ENCODE data around the gene ACP6. TPM values are rescaled to one million over a fixed set of nuclear protein-coding genes. Genes with fewer than 3 reads are reported as not detected.

The ACP6 gene
- total RNA-seq, 1 donor from 2014 or later, result 1.4 TPM

- no peak for DNase-seq (ENCODE audit: low read depth in 2 of 2)
Measured at GRCh38 chr1:147651466-147651865, 18.9 kb downstream of the ACP6 start.

DNA sequence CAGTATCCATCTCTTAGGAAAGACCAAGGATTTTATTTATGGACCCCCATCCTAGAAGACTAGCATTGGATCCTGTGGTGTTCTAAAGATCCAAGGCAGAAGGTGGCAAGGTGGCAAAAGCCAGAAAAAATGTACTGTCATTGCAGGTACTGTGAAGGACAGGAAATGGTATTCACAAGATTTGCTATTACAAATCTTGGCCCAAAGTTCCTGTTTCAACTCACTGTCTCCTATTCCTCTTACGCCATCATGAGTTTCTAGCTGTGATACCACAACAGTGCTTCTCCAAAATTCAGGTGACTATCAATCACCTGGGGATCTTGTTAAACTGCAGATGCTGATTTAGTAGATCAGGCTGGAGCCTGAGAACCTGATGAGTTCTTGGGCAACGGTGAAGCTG, 21.4 kb downstream of the ACP6 start:
- no peak for DNase-seq (ENCODE audit: low read depth in 2 of 2)

GRCh38 chr1:147647796-147648633, 22.3 kb downstream of the ACP6 start:
- no peak for DNase-seq (ENCODE audit: low read depth in 2 of 2)

DNA sequence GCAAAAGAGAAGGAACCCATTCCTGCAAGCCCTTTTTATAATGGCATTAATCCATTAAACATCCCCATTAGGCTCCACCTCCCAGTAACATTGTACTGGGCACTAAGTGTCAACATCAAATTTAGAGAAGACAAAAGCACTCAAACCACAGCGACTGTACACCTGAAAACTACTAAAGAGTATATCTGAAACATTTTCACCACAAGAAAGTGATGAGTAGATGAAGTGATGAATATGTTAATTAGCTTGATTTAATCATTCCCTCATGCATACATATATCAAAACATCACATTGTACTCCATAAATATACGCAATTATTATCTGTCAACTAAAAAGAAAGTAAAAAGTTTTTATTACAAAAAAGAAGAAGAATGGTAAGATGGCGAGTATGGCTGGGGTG, 26.4 kb downstream of the ACP6 start:
- DNase-seq (ENCODE audit: low read depth in 2 of 2), result no peak

DNA sequence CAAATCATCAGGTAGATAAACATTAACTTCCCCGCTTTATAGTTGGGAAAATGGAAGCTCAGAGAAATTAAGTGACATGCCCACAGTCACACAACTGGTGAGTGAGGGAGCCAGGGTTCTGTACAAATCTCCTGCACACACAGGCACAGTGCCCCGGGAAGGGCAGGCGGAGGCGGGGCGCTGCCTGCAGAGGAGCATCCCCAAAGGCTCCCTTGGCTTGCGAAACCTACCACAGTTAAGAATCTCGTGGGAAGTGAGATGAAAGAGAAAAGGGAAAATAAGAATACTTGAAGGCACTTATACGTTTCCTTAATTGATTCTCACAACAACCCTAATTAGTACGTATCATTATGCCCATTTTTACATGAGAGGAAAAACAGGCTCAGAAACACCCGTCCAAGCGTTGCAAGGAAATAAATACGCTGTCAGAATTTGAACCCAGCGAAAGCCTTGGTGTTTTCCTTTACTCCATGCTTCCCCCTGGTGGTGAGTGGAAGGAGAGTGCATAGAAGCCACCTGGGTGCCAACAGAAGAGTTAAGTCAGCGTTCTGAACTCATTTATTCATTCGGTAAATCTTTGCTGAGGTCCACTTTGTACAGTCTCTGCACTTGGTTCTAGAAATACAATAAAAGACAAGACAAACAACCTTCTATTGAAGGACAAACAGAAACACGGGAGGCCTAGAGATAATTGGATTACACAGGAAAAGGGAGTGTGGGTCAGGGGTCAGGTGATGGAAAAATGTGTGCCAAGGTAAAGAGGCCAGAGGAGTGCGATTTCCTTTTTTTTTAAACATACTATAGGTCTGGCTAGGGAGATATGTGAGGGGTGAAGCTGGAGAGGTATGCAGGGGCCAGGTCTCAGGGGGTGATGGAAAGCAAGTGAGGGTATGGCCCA, 28.4 kb downstream of the ACP6 start:
- peak; percentile 69 to 70 for DNase-seq (ENCODE audit: low read depth in 2 of 2)

DNA sequence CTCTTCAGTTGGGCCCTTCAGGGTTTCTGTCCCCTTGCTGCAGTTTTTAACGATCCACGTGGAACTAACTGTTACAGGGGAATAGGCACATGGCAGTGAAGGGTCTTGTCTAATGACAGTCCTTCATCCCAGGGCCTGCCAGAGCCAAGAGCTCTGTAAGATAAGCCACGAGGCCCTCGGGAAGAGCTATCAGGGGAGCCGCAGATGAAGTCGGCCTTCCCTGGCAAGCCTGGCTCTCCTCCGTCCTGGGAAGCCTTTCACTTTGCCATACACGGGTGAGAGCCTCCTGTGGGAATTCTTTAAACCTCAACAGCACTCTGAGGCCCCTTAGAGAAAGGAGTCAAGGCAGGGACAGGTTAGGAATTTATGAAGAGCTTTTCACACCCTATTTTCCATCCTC, 29.0 kb downstream of the ACP6 start:
- DNase-seq (ENCODE audit: low read depth in 2 of 2), result no peak

DNA sequence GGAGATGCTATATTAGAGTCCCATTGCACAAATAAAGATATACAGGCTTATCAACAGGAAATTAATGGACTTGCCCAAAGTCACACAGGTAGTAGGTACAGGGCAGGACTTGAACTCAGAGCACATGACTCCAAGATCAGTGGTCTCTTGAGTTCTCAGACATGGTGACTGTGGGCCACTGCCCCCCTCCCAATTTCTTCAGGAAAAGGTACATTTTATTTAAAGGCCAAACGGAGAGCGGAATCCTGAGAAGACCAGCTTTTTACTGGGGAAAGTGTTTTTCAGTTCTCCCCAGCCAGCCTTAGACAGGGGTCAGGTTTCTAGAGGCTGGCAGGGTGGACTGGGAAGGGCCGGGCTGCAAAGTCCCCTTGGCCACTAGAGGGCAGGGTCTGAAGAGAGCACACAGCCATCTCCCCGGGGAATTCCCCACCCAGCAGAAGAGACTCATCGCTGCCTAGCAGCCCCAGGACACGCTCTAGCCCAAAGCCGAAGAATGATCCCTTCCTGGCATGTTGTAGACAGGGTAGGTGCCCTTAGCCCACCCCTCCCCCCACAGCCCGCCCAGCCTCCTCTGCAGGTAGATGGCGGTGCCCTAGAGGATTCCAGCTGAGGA, 29.7 kb downstream of the ACP6 start:
- DNase-seq (ENCODE audit: low read depth in 2 of 2), result peak; percentile 67 to 80

DNA sequence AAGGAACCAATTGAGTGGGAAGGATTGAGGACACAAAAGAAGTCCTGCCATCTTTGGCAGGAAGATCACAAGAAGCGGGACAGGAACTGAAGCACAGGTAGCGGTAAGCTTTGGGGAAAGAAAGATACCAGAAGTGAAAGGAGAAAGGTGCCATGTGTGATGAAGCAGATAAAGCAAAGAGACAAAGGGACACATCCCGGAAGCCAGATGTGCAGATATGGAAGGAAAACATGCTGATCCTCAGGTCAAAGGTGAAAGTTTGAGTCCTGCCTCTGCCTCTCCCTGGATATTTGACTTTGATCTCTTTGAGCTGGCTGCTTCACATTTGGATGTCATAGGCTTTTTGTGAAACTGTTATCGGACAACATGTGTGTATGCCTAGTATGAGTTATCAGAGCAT, 34.0 kb downstream of the ACP6 start:
- DNase-seq (ENCODE audit: low read depth in 2 of 2), result no peak

DNA sequence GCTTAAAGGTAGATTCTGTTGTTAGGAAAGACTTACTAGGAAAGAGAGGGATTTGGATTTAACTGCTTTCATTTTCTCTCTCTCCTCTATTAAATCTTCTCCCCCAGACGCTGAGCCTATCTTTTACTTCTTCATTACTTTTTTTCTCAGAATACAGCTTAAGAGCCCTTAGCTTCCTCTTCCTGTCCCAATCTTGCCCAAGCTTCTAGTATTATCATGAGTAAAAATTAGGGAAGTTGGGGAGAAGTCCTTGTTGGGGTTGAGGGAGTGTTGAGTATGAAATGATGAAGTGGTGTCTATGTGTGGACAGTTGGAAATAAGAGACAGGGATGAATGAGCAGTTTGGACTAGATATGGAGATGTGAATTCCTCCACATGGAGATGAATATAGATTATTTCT, 35.0 kb downstream of the ACP6 start:
- no peak for DNase-seq (ENCODE audit: low read depth in 2 of 2)

DNA sequence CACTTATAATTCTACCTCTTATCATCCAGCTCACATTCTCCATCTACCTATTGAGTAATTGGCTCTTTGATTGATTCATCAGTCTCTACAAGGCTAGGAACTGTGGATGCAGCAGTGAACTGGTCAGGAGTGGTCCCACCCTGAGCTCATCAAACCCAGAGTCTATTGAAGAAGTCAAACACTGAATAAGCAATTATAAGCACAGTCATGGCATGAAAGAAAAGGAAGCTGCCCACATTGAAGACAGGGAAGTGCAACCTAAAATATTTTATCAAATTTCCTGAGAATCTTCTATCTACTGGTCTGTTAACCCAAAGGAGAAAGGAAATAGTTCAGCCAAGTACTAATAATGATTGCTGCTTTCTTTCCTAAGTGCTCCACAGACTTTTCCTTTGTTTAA, 35.7 kb downstream of the ACP6 start:
- no peak for DNase-seq (ENCODE audit: low read depth in 2 of 2)

DNA sequence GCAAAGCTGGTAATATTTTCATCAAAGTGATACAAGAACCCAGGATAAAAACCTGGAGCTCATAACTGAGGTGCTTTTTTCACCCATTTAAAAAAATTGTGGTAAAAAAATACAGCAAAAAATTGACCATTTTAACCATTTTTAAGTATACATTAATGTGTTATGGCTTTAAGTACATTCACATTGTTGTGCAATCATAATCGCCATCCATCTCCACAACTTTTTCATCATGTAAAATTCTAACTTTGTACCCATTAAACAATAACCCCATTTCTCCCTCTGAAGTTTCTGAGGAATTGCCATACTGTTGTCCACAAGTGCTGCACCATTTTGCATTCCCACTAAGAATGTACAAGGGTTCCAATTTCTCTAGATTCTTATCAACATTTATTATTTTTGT, 36.6 kb downstream of the ACP6 start:
- no peak for DNase-seq (ENCODE audit: low read depth in 2 of 2)

DNA sequence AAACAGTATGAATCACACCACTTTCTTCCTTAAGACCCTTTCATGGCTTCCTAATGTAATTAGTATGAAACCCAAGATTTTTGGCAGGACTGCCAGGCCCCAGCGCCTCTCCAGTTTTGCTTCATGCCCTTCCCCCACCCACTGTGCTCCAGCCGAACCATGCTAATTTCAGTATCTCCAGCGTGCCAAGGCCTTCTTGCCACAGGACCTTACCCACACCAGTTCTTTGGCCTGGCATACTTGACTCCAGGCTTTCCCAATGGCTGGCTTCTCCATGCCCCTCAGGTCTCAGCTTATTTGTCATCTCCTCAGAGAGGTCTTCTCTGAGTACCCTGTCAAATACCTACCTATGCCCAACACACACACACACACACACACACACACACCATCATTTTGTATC, 38.5 kb downstream of the ACP6 start:
- DNase-seq (ENCODE audit: low read depth in 2 of 2), result no peak

GRCh38 chr1:147630447-147630846, 39.9 kb downstream of the ACP6 start:
- no peak for DNase-seq (ENCODE audit: low read depth in 2 of 2)

GRCh38 chr1:147630022-147630421, 40.3 kb downstream of the ACP6 start:
- no peak for DNase-seq (ENCODE audit: low read depth in 2 of 2)

GRCh38 chr1:147628441-147628840, 41.9 kb downstream of the ACP6 start:
- DNase-seq (ENCODE audit: low read depth in 2 of 2), result no peak

DNA sequence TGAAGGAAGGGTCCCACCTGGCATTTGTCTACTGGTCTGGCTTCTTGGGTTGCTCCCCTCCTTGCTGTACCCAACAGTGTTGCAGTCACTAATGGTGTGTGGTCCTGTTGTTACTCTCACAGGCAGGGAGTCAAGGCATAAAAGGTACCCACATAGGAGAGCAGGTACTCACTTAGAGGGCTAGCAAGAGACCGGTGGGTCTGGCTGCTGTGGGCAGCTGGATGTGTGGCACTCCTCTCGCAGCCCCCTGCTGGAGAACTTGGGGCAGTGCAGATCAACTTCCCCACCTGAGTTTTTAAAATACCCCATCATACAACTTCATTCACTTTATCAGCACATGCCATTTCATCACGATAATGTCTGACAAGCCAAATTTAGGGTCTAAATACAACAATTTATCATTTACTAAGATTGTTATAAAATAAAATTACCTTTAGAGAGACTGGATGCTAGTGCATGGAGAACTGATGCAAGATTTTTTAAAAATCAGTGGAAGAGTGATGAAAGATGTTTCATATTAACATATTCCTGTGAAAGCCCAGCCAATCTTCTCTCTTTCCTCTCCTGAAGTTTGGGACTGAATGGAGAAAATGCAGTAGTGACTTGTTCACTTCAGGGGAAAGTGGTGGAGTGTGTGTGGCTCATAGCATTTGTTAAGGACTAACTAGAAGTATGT, 42.8 kb downstream of the ACP6 start:
- peak; percentile 58 to 75 for DNase-seq (ENCODE audit: low read depth in 2 of 2)

DNA sequence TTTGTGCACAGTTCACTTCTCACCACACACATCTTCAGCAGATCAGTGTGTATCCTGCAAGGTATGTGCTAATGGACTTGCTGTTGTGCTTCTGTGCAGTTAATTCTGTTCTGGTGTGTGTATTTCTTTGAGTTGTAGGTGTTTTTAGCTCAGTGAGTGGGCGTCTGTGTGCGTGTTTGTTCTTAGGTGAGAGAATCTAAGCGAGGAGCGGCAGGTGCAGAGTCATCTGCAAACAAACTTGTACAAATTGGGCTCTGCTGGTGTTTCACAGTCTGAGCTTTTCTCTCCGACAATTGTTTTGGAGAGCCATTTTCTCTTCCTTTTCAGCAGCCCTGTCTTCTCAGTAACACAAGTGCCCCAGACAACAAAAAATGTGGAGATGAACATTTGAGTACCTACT, 43.6 kb downstream of the ACP6 start:
- DNase-seq (ENCODE audit: low read depth in 2 of 2), result no peak

DNA sequence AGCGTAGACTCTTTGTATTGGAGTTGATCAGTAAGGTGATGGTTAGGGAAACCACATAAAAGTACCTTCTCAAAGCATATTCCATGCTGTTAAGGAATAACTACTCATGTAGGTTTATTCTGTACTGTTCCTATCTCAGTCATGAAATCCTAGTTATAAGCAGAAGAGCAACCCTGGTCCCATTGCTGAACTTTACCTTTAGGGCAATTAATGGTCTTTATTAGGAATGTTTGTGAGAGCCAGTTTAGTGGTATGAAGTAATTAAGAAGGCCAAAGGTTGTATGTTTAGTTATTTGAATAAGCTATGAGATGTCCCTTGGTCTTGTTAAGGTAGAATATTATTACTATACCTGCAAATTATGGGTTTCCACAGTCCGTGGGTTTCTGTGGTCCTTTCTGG, 44.0 kb downstream of the ACP6 start:
- no peak for DNase-seq (ENCODE audit: low read depth in 2 of 2)

DNA sequence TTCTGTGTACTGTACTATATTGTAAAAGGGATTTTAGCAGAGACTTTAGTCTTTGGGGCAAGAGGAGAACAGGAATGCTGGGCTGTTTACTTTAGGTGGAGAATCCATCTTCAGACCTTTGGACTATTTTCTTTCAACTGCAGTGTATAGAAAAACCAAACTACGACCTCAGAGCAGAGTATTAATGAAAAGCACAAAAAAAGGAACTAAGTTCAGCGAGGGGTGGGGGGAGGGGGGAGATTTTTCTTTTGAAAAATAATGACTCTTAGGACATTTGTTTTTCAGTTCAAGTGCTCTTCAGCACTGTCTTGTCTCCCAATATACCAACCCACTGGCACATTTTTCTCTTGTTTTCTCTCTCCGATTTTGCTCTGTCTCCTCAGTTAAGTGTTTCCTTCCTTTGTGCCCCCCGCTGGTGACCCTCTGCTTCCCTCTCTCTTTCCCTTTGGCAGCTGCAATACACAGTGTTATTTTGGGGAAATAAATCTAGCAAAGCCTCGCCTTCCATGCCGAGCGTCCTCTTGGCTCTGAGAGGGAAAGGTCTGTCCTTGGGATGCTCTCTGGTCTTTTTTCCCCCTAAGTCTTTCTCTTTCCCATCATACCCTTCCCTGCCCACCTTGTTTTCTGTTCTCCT, 44.8 kb downstream of the ACP6 start:
- peak in 1 of 2 donors; percentile 57 for DNase-seq (ENCODE audit: low read depth in 2 of 2)

DNA sequence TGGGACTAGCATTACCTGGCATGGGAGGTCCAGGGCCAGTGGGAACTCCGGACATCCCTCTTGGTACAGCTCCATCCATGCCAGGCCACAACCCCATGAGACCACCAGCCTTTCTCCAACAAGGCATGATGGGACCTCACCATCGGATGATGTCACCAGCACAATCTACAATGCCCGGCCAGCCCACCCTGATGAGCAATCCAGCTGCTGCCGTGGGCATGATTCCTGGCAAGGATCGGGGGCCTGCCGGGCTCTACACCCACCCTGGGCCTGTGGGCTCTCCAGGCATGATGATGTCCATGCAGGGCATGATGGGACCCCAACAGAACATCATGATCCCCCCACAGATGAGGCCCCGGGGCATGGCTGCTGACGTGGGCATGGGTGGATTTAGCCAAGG, 45.8 kb downstream of the ACP6 start:
- DNase-seq (ENCODE audit: low read depth in 2 of 2), result no peak

GRCh38 chr1:147624011-147624410, 46.3 kb downstream of the ACP6 start:
- no peak for DNase-seq (ENCODE audit: low read depth in 2 of 2)
